ENCODE data around the gene LMO7.

The LMO7 gene

GRCh38 chr13:75801388-75801945 is 165.3 kb downstream of the LMO7 start:
- DNase-seq (ENCODE audit: low read depth) = no peak

DNA sequence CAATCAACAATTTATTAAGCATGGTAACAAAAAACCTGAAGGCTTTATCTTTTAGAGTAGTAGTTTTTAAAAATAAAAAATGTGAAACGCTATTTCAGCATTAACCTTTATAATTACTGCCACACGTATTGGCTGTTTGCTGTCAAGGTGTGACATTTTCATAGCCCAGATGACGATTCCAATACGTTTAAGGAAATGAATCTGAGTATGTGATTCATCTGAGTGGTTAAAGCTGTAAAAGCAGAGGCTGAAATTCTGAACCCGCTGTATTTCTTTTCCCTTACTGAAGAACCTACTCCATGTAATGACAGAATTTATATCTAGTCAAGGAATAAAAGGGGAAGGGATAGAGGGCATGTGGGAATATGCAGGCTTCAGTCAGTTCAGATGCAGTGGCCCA is 166.0 kb downstream of the LMO7 start:
- DNase-seq (ENCODE audit: low read depth) = no peak

DNA sequence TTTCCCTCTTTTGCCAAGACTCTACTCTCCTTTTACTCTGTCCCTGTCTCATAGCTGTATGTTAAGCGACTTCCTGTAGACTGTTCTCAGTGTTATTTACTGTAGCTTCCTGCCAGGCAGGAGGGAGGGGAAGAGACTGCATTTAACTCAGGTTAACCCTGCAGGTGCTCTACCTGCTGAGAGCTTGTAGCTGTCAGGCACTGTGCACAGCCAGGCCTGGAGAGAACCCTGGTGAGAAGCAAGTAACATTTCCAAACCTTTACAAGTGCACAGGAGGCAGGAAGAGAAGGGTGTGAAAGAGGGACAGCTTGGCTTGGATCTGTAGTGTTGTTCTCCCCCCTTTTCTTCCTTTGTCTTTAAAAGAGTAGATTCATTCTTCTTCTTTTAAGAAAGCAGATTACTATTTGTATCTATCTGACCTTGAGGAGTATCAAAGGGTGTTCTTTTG is 167.1 kb downstream of the LMO7 start:
- peak; percentile 6 for DNase-seq (ENCODE audit: low read depth)

DNA sequence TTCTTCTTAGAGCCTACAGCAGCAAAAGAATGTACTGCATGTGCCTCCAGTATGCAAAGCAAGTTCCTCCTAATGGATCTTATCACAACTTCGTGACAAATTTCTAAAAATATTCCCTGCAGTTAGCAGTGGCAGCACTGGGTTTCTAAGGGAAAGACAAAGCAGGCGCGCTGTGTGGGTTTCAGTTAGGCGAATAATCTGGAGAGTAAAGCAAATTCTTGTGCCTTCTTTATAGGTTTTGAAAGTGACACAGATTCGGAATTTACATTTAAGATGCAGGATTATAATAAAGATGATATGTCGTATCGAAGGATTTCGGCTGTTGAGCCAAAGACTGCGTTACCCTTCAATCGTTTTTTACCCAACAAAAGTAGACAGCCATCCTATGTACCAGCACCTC is 167.9 kb downstream of the LMO7 start:
- no peak for DNase-seq (ENCODE audit: low read depth)

- DNase-seq (ENCODE audit: low read depth) = no peak
These were observed 168.5 kb downstream of the LMO7 start for GRCh38 chr13:75804605-75805004.

DNA sequence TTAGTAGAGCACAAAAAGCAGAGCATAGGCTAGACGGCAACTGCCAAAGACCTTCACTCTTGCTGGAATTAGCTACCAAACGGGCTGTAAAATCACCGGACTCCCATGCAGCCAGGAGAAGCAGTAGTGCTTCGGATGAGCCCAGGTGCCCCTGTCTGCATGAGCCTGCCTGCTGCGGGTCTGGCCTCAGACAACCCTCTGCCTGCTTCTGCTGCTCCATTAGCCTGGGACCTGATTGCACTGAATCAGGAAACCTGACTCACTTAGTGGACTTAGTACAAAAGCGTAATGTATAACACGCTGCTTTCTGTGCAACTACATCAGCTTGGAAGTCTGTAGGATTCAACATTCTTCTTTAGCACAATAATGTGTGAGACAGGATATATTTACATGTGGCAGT is 170.0 kb downstream of the LMO7 start:
- no peak for DNase-seq (ENCODE audit: low read depth)

GRCh38 chr13:75811361-75811760 is 175.2 kb downstream of the LMO7 start:
- no peak for DNase-seq (ENCODE audit: low read depth)

DNA sequence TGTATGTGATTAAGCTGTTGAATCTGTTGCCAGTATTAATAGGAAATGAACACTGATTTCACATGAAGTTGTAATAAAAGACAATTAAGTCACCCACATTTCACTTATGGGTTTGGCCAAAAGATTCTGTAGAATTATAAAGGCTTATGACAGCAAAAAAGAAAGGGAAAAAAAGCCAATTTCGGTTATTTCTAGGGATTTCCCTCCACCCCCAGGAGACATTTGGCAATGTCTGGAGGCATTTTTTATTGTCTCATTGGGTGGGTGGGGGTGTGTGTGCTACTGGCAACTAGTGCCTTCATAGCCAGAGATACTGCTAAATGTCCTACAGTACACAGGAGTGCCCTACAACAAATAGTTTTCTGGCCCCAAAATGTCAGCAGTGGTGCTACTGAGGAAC is 175.7 kb downstream of the LMO7 start:
- DNase-seq (ENCODE audit: low read depth) = no peak

GRCh38 chr13:75812751-75813181 is 176.6 kb downstream of the LMO7 start:
- no peak for DNase-seq (ENCODE audit: low read depth)

GRCh38 chr13:75813323-75813722 is 177.2 kb downstream of the LMO7 start:
- no peak for DNase-seq (ENCODE audit: low read depth)

- no peak for DNase-seq (ENCODE audit: low read depth)
These were observed 182.2 kb downstream of the LMO7 start for GRCh38 chr13:75818179-75818967.

DNA sequence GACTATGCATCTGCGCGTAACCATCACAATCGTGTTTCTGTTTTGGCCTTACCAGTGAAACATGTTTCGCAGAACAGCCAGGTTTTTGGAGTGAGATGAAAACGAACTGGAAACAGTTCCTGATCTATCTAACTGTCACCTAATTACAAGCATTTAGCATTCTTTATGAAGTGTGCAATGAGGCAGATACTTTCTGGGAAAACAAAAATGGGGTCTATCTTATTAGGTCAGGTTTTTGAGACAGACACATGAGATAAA is 182.8 kb downstream of the LMO7 start:
- no peak for DNase-seq (ENCODE audit: low read depth)

DNA sequence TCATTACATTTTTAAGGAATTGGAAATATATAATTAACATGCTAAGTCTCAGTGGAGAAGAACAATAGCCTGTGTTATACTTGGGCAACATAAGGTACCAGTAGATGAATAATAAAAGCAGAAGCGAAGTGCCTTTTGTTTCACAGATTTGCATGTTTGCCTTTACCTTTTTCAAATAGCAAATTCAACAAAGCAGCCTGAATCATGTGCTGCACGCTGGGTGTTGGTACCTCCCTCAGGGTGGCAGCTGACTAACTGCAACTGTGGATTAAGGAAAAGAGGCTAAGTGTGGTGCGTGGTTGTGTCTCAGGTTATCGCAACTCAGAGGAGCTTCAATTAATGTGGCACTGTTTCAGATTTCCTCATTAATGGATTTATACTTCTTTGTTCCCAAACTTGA is 189.0 kb downstream of the LMO7 start:
- no peak for DNase-seq (ENCODE audit: low read depth)

GRCh38 chr13:75825594-75825993 is 189.5 kb downstream of the LMO7 start:
- DNase-seq (ENCODE audit: low read depth) = no peak

- DNase-seq (ENCODE audit: low read depth) = no peak
These were observed 190.3 kb downstream of the LMO7 start for GRCh38 chr13:75826391-75826790.

DNA sequence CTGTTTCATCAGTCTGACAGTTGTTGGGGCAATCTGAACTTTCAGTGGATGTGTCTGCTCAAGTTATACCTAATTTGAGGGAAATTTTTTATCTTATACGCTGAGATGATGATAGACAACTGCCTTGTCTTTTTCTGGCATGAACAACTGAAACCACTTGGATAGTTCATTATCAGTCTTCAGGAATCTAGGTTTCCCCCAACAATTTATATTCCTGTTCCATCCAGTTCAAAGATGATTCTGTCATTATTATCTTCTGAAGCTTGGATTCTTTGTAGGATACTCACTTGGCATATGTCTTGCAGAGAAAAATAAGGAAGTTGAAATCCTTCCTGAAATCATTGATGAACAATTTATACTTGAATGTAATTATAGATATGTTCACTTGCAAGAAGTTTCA is 193.7 kb downstream of the LMO7 start:
- DNase-seq (ENCODE audit: low read depth) = no peak

GRCh38 chr13:75830842-75831241 is 194.7 kb downstream of the LMO7 start:
- no peak for DNase-seq (ENCODE audit: low read depth)

- no peak for DNase-seq (ENCODE audit: low read depth)
These were observed 195.3 kb downstream of the LMO7 start for GRCh38 chr13:75831389-75831788.

DNA sequence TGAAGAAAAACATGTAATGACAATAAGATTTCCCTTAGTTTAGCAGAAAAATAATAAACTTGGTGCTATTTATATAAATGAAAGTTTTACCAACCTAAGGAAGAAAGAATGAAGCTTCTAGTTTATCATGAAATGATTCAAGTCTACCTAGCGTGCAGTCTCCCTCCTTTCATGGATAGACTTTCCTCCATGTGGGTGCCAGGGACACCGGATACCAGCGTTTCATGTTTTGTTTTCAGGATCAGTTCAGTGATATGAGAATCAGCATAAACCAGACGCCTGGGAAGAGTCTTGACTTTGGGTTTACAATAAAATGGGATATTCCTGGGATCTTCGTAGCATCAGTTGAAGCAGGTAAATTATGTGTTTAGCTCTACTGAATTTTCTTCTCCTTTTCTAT is 196.7 kb downstream of the LMO7 start:
- DNase-seq (ENCODE audit: low read depth) = no peak

- DNase-seq (ENCODE audit: low read depth) = no peak
These were observed 200.3 kb downstream of the LMO7 start for GRCh38 chr13:75836441-75836840.

- DNase-seq (ENCODE audit: low read depth) = no peak
These were observed 202.4 kb downstream of the LMO7 start for GRCh38 chr13:75838366-75839005.

DNA sequence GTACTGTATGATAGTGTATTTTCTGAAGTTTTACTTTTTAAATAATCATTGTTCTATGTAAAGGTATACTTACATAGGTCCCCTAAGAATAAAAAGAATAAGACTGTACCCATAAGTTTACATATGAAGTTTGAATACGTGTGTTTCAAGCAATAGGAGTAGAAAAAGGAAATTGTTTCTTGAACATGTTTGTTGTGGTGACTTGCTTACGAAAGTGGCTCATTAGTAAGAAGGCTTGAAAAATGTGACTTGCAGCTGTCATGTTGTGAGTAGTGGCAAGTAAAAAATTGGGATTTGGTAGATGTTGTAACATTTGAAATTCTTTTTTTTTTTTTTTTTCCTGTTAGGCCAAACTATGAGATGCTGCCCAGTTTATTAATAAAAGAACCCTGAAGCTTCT is 203.3 kb downstream of the LMO7 start:
- DNase-seq (ENCODE audit: low read depth) = no peak

DNA sequence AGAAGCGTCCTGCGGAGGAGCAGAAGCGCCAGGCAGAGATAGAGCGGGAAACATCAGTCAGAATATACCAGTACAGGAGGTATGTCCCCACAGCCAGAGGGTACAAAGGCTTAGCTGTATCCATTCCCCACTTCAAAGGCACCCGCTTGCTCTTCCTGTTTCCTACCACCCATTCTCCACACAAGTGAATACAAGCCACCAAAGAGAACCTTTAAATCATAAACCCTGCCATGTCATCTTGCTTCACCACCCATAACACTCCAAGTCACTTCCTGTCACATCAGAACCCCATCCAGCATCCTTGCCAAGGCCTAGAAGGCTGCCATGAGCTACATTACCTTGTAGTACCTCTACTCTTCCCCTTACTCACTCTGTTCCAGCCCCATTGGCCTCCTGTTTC is 205.8 kb downstream of the LMO7 start:
- DNase-seq (ENCODE audit: low read depth) = no peak

GRCh38 chr13:75843074-75843473 is 206.9 kb downstream of the LMO7 start:
- DNase-seq (ENCODE audit: low read depth) = no peak

Data from stimulated activated CD4-positive, alpha-beta T cell treated with anti-CD3 and anti-CD28 coated beads, Interleukin-2, amount 100 ng/mL, for 4 hours (primary cell).